HTERT RPE-1 (cell line): ENCODE data around the gene HMMR.
"Not testable (repeated sequence)": the region's sequence is repeated elsewhere in the genome, so short reads cannot be mapped to it uniquely, and the experiment has no call there.

ENCODE experiments used
- in situ Hi-C: fragments of 300-500 bp; cut with MboI; formaldehyde crosslinking; loops from 4 replicates; pipeline ENCODE4 v1.14.3; 2020; ENCODE audit warnings: low sequenced_read_pairs

Gene HMMR, protein sequence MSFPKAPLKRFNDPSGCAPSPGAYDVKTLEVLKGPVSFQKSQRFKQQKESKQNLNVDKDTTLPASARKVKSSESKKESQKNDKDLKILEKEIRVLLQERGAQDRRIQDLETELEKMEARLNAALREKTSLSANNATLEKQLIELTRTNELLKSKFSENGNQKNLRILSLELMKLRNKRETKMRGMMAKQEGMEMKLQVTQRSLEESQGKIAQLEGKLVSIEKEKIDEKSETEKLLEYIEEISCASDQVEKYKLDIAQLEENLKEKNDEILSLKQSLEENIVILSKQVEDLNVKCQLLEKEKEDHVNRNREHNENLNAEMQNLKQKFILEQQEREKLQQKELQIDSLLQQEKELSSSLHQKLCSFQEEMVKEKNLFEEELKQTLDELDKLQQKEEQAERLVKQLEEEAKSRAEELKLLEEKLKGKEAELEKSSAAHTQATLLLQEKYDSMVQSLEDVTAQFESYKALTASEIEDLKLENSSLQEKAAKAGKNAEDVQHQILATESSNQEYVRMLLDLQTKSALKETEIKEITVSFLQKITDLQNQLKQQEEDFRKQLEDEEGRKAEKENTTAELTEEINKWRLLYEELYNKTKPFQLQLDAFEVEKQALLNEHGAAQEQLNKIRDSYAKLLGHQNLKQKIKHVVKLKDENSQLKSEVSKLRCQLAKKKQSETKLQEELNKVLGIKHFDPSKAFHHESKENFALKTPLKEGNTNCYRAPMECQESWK

DNA sequence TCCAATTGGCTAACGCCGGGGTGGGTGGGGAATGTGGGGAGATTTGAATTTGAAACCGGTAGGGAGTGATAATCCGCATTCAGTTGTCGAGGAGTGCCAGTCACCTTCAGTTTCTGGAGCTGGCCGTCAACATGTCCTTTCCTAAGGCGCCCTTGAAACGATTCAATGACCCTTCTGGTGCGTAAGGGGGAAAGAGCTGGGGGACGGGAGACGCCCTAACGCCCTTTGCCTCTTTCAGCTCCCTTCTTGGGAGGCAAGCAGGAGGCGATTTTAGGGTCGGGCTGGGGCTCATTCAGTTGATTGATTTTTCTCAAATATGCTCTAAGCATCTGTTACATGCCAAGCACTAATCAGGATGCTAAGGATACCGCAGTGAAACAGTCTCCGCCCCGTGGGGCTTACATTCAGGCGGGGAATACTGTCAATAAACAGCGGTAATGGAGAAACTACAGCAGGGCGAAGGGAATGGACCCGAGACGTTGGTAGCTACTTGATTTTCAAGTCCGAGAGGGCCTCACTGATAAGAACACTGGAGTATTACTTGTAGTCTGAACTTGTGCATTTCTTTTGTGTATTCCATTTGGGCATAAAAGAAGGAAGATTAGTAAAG lies at the start of gene HMMR:
TSS of gene HMMR (plus strand) at position 71 of the 610 bp plus-strand sequence. CDS start at position 132, 61 bp downstream.
- in situ Hi-C loops = no loop called here

DNA sequence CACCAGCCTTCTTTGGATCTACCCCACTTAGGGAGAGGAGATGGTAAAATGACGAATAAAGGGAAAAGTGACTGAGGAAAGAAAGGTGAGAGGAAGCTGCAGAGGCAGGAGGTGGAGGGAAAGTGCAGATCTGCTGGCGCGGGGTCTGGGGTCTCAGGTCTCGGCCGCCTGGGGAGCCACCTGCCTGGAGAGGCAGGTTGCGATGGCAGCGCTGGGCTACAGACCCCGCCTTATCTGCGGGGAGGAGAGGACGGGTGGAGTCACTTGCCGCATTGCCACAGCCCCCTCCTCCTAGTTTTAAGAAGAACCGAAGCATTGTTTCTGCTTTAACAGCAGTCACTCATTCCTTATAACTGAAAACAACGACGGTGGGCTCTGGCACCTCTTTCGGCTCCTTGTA lies 44.8 kb upstream of the HMMR start:
- in situ Hi-C loops = not testable (repeated sequence)

DNA sequence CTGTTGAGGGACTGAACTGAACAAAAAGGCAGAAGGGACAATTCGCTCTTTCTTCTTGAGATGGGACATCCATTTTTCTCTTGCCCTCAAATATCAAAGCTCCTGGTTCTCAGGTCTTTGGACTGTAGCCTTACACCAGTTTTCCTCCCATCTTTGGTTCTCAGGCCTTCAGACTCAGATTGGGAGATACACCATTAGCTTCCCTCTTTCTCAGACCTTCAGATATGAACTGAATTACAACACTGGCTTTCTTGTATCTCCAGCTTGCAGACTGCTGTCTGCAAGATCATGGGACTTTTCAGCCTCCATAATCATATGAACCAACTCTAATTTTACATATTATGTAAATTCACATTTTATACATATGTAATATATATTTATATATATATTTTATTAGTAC lies 35.6 kb upstream of the HMMR start:
- in situ Hi-C loops = no loop called here

DNA sequence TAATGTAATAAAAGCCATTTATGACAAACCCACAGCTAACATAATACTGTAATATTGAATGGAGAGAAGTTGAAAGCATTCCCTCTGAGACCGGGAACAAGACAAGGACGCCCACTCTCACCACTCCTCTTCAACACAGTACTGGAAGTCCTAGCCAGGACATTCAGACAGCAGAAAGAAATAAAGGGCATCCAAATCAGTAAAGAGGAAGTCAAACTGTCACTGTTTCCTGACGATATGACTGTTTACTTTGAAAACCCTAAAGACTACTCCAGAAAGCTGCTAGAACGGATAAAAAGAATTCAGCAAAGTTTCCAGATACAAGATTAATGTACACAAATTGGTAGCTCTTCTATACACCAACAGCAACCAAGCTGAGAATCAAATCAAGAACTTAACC lies 34.3 kb upstream of the HMMR start:
- in situ Hi-C loops = not testable (repeated sequence)

DNA sequence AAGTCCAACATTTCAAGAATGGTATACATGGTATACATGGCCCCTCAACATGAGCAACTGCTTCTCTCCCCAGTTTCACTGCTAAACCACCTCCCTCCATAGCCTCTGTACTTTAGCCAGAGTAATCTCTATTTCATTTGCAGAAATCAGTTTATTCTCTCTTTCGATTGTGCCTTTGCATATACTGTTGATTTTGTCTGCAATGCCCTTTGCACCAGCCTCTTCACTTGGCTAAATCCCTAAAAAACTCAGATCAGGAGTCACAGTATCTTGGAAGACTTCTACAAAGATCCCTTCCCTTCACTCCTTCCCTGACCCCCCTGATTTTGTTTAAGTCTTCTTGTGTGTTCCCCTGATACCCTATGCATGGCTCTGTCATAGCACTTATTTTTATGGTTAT lies 27.9 kb upstream of the HMMR start:
- in situ Hi-C loops = no loop called here

DNA sequence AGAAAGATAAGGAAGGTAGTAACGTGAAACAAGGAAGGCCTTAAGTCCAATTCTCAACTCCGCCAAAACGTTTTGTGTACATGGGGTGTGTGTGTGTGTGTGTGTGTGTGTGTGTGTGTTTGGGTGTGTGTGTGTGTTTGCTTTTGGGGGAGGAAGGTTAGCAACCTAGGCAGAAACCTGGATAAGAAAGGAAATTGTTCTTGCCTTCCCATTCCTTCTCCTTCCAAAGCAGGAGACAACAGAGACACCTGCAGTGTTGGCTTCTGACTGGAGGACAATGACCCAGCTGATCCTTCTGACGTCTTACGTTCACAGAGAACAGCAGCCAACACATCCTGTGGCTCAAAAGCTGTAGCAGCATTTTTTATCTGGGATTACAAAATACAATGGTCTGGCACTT lies 27.2 kb upstream of the HMMR start:
- in situ Hi-C loops = no loop called here

DNA sequence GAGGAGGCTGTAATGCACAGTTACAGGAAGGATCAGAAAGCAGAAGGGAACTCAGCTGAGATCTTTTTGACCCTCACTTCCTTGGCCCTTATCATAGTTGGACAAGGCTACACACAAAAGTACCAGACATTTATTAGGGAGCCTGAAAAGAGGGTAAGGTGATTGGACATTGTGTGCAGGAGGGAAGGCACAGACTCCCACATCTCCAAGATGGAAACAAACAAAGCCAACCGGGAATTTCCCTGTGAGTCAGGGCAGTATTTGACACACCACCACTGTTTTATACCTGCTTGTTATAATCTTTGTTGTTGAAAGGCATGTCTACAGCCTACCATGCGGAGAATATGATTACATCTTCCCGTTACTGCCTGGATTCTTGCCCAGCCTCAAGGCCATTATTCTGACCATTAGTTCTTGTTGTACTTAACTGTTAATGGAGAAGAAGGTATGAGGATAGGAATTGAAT lies 26.0 kb upstream of the HMMR start:
- in situ Hi-C loops = no loop called here

DNA sequence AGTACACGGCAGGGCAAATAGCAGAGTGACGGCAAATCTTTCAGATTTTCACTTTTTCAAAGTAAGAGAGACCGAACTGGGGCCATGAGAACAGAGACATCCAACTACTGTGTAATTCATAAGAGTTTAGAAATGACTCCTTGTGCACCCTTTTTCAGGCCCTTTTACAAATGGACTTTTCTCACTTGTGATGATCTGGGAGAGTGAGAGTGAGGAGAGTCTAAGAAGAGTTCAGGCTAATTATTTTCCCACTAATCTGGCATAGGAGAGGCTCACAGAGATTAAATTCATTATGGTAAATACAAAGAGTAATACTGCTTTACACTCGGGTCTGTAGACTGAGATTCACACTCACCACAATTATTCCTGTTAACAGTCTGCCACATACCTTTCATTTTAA lies 23.9 kb upstream of the HMMR start:
- in situ Hi-C loops = no loop called here

DNA sequence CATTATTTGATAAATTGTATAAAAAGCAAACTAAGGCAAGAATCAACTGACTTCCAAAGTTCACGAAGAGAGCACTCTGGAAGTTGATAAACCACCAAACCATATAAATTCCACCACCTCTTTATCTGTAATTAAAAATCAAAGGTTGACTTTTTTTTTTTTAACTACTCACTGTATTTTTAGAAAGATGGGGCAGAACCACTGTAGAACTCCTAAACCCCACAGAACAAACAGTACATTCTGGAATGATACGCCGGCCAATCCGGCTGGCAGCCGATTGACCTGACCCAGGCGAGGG lies 23.5 kb upstream of the HMMR start:
- in situ Hi-C loops = no loop called here

DNA sequence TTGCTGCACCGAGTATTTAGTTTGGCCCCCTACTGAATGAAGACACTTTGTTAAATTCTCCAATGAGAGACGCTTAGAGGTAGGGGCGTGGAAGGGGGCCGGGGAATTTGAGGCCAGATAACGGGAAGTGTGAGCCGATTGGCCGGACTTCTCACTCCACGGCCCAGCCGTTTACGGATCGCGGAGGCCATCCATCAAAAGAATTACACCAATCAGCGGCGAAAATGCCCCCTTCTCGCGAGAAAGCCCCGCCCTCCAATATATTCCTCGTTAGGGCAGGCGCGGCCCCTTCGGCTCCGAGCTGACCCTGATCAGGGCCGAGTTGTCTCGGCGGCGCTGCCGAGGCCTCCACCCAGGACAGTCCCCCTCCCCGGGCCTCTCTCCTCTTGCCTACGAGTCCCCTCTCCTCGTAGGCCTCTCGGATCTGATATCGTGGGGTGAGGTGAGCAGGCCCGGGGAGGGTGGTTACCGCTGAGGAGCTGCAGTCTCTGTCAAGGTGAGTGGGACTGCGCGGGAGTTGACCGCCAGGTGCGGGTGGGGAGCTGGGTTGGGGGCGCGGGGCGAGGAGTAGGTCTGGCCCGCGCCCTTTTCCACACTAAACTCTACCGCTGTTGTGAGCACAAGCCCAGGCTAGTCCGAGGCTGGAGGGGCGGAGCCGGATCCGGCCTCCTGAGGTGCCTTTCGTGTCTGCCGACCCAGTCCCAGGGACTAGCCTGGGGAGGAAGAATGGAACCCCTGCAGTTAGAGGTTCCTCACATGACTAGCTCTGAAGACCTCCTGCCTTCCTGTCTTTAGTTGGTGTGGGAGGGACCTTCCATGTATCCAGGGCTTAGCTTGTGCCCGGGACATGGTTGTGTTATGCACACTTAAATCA lies 22.9 kb upstream of the HMMR start, which contains the start of gene CCNG1:
TSS of gene CCNG1 (plus strand) at position 287 of the 874 bp plus-strand sequence. CDS start 1,662 bp downstream, outside the sequence.
- in situ Hi-C loops = no loop called here

DNA sequence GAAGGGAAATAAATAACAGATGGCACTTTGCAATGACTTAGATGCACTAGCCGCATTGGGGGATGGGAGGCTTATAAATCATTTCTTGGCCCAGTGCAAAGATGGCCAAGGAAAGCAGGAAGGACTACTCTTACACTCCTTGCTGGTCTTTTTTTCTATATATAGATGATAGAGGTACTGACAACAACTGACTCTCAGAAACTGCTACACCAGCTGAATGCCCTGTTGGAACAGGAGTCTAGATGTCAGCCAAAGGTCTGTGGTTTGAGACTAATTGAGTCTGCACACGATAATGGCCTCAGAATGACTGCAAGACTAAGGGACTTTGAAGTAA lies 21.4 kb upstream of the HMMR start:
- in situ Hi-C loops = no loop called here

DNA sequence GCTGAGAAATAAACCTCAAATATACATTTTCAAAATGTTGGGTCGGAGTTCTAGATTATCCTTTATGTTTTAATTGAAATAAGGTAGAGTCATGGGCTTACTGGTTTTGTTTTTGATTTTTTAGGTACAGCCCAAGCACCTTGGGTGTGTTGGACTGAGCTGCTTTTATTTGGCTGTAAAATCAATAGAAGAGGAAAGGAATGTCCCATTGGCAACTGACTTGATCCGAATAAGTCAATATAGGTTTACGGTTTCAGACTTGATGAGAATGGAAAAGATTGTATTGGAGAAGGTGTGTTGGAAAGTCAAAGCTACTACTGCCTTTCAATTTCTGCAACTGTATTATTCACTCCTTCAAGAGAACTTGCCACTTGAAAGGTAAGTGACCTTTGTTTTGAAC lies 19.5 kb upstream of the HMMR start:
- in situ Hi-C loops = no loop called here

DNA sequence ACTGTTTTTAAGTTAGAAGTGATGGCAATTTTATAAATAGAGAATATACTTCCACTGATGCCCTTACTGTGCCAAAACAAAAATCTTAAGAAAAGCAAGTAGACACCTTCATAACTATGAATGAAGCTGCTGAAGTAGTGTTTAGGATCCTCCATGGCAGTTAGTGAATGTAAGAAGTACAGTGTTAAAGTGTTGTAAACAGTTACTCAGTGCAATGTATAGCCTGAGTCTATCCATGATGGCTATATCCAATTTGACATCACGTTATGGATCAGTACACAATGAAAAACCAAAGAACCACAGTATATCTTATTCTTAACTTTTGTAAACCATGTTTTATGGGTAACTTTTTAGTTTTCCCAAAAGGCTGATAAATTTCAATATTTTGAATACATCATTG lies 15.9 kb upstream of the HMMR start:
- in situ Hi-C loops = no loop called here

DNA sequence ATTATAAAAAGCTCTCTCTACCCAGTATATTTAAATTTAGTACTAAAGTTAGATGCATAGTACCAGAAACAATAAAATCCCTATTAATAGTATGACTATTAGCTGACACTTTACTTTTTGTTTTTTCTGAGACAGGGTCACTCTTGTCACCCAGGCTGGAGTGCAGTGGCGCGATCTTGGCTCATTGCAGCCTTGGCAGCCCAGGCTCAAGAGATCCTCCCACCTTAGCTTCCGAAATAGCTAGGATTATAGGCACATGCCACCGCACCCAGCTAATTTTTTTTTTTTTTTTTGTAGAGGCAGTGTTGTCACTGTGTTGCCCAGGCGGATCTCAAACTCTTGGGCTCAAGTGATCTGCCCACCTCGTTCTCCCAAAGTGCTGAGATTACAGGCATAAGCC lies 15.1 kb upstream of the HMMR start:
- in situ Hi-C loops = no loop called here

DNA sequence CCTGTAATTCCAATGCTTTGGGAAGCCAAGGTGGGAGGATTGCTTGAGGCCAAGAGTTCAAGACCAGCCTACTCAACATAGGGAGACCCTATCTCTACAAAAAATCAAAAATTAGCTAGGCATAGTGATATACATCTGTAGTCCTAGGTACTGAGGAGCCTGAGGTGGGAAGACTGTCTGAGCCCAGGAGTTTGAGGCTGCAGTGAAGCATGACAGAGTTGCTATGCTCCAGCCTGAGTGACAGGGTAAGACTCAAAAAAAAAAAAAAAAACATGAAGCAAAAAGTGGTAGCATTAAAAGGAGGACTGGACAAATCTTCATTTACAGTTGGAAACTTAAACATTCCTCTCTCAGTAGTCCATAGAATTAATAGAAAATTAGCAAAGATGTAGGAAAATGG lies 13.2 kb upstream of the HMMR start:
- in situ Hi-C loops = no loop called here

DNA sequence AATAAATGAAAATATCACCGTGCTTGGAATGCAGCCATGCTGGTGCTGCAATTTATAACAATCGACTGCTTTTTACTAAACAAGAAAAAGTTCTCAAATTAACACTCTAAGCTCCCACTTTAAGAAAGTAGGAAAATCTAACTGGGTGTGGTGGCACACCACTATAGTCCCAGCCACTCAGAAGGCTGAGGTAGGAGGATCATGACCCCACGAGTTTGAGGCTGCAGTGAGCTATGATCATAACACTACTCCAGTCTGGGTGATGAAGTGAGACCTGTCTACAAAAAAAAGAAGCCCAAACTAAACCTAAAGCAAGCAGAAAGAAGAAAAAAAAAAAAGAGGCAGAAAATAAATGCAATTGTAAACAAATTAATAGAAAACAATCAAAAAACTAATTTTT lies 12.6 kb upstream of the HMMR start:
- in situ Hi-C loops = no loop called here

DNA sequence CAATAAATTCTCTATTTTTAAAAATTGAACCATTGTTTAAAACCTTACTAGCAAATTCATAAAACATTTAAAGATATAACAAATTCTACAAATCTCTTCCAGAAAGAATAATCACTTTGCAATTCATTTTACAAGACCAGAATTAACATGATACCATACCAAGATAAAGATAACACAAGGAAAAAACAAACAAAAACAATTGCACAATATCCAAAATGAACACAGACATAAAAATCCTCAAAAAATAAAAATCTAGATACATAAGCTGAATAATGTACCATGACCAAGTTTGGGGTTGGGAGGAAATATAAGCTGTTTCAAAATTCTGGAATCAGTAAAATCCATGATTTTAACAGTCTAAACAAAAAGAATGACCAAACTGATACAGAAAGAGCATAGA lies 11.9 kb upstream of the HMMR start:
- in situ Hi-C loops = no loop called here

DNA sequence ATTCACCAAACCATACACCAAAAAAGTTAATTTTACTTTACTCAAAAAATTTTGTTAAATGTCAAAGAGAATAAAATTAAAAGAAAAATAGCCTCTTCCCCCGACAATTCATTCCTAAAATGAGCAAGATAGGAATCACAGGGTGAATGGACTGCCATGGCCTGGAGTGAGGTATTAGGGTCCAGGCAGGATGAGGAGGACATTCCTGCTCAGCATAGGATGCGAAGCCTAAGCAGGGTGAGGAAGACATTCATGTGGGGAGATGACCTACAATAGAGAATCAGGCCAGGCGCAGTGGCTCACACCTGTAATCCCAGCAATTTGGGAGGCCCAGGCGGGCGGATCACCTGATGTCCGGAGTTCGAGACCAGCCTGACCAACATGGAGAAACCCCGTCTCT lies 8.9 kb upstream of the HMMR start:
- in situ Hi-C loops = no loop called here

DNA sequence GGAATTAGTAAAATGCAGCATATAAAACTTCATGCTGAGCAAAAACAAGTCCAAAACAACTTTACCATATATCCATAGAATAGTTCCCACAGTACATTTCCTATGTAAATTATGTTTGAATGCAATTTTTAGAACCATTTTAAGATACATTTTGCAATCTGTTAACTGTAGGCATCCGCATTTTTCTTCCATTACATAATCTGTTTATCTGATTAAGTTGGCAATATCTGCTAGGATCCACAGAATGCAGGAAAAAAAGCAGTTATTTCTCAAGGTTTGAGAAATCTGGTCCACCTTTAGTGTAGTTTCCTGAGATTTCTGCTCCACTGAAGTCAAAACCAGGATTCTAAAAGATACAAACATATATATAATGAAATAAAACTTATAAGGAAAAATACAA lies 6.7 kb upstream of the HMMR start:
- in situ Hi-C loops = no loop called here

DNA sequence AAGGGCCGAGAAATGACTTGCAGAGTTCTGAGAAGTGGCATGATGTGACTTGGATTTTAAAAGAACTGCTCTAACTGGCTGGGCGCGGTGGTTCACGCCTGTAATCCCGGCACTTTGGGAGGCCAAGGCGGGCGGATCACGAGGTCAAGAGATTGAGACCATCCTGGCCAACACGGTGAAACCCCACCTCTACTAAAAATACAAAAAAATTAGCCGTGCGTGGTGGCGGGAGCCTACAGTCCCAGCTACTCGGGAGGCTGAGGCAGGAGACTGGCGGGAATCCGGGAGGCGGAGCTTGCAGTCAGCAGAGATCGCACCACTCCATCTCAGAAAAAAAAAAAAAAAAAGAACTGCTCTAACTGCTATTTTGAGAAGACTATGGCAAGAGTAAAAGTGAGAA lies 5.0 kb upstream of the HMMR start:
- in situ Hi-C loops = not testable (repeated sequence)

DNA sequence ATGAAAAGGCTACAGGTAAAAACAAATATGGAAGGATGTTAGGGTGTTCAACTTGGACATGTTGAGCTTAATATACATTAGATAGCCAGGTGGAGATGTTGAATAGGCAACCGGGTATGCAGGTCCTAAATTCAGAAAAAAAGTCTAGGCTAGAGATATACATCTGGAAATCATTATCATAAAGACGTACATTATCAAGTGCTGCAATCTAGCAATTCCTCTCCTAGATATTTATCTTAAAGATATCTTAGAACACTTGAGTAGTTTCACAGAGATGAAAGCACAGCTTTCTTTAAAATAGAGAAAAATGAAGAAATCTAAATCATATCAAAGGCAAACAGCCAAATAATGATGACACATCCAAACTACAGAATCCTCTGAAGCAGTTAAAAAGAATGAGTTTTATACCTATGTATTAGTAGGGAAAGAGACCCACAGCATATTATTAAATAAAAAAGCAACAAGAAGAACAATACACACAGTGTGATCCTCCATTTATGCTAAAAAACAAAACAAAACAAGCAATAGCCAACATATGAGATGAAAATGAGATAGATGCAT lies 4.3 kb upstream of the HMMR start:
- in situ Hi-C loops = no loop called here
